Superior temporal gyrus (tissue), 1 donor: Measurements from ENCODE around the gene AP4B1.
"Not testable (repeated sequence)": the region's sequence is repeated elsewhere in the genome, so short reads cannot be mapped to it uniquely, and the experiment has no call there.

Source experiments
- DNase-seq: peaks from one replicate; pipeline ENCODE4 v3.0.0-alpha.2; 2016; ENCODE audit errors: extremely low spot score

The AP4B1 gene

DNA sequence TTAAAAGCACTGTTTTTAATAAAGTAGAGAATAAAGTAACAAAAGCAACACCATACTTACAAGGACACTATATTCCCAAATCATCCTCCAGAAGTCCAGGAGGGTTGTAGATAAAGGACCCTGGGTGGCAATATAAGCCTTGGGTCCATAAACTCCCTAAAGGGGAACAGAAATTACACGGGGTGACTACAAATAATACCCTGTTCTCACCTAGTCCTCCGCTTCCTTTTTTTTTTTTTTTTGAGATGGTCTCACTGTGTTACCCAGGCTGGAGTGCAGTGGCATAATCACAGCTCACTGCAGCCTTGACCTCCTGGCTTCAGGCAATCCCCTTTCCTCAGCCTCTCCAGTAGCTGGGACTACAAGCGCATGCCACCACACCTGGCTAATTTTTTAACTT, 46.2 kb downstream of the AP4B1 start:
- no peak for DNase-seq

DNA sequence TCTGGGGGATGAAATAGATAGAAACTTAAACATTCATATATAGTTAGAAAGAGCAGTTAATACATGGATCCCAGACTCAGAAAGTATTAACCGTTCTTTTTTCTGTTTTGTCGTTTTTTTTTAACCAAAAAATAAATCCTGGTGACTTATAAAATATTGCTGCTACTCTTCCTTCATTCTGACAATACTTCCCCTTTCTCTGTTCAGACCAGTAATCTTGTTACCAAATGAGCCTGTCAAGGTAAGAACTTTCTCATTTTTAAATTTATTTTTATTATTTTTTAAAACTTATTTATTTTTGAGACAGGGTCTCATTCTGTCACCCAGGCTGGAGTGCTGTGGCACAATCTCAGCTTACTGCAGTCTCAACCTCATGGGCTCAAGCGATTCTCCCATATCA, 46.8 kb downstream of the AP4B1 start:
- no peak for DNase-seq

DNA sequence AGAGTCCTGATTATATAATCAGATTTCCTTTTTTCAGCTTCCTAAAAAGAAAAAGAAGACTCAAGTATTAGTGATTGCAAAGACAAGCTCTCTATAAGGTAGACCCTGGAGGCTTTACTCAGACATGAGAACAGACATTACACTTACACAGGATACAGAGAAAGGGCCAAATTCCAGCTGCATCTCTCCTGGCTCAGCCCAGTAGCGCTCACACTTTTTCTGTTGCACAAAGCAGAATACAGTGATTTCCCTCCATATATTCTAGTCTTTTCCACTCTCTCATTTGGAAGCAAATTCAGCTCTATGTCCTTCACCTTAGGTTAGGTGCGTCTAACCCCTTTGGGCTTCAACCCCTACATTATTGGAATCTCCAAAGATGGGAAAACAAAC, 48.2 kb downstream of the AP4B1 start:
- DNase-seq, result no peak

DNA sequence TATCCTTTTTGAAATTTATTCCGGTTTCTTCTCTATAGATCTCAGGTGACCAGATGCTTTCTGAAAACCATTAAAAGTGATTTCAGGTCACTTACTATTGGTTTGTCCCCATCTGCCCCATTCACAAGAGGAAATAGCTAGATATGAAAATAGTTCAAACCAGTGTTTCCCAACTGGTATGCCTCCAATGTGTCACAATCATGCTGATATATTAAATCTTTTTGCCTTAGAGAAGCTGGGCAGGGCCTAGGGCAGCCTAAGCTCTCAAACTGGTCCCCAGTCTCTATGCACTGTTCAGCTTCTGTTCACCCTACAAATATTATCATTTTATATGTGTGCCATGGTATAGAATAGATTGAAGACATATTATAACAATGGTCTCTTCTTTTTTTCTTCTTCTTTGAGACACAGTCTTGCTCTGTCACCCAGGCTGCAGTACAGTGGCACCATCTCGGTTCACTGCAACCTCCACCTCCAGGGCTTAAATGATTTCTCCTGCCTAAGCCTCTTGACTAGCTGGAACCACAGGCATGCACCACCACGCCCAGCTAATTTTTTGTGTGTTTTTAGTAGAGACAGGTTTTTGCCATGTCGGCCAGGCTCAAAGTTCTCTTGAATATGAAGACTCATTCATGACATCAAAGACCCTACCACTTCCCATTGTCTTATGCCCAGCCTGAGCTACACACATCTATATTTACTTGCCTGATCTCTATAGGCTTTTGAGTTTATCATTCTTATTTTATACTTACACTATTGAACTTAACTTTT, 48.8 kb downstream of the AP4B1 start:
- DNase-seq, result no peak

DNA sequence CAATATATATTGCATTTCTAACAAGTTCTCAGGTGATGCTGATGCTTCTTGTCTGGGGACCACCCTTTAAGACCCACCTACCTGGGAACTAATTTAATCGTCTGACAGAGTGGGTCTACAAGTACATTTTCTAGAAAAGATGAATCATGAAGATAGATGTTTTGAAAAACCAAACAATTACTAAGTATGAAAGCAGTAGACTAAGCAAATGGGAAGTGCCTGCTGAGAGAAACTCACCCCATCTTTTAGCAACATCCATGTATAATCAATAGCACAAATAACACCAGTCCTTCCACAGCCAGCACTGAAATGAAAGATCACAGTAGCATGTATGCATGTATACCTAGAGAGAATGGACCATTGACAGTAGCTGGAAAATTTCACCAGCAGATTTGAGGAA, 50.4 kb downstream of the AP4B1 start:
- DNase-seq, result no peak

DNA sequence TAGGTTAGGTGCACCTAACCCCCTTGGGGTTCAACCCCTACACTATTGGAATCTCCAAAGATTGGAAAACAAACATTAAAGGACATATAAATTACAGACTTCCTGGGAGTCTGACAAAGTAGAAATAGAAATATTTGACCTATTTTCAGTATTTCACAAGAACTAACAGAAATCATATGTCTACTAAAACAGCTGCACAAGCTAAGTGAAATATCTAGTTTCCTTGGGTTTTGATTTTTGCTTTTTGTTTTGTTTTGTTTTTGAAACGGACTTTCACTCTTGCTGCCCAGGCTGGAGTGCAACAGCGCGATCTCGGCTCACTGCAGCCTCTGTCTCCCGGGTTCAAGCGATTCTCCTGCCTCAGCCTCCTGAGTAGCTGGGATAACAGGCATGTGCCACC, 51.9 kb downstream of the AP4B1 start:
- DNase-seq, result not testable (repeated sequence)

DNA sequence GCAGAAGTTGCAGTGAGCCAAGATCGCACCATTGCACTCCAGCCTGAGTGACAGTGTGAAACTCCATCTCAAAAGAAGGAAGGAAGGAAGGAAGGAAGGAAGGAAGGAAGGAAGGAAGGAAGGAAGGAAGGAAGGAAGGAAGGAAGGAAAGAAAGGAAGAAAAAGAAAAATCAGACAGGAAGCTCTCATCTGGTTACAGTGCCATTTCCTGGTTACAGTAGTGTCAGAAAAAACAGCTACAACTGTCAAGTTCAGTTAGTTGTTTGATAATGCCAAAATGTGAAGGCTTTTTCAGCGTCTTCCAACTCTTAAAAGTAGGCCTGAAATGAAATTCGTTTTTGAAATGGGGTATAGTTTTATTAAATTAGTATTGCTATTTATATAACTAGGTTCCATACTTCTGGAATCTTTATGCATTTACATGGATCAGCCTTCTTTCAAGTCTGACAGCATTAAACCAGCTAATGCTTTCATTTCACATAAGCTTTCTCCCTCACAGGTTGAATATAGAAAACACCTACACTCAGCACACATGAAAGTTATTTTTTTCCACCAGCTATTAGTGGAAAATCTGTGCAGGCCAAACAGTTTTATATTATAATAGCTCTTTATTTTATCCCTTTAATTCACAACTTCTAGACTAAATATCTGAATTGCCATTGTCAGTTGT, 54.3 kb downstream of the AP4B1 start:
- DNase-seq, result no peak

DNA sequence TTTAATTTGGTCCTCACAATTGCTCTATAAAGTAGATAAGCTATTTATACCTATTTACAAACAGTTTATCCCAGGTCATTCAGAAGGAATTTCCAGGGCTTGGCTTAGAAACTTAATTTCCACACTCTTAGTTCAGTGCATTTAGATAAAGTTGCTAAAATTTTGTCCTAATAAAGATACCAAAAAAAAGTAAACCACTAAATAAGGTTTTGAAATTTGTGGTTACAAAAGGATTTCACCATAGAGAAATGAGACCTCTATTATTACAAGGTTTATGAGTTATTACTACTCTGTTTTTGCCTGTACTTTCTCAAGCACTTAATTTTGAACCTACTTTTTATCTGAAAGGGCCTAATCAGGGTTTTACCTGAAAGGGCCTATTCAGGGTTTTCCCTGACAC, 55.5 kb downstream of the AP4B1 start:
- DNase-seq, result no peak

DNA sequence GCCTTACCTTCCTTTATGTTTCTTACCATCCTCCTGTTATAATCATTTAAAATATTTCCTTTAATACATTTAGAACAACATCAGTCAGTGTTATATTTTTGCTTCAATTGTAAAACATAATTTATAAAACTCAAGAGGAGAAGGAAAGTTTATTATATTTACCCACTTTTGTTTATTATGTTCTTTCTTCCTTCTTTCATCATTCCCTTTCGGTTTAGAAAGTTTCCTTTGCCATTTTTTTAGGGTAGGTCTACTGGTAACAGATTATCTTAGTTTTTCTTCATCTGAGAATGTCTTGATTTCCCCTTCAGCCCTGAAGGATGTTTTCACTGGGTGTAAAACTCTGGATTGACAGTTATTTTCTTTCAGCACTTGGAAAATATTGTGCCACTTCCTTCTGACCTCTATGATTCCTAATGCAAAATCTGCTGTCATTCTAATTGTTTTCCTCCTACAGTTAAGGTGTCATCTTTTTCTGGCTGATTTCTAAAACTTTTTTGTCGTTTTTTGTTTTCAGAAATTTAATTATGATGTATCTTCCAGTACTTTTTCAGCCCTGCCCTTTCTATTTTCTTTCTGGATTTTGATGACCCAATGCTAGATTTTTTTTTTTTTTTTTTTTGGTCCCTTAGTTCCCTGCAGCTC, 58.1 kb downstream of the AP4B1 start:
- no peak for DNase-seq
